GM18519 (cell line): Measurements from ENCODE around the gene MEGF6.

Experiments
- ATAC-seq: cut with Tn5 transposase; IDR thresholded peaks from one replicate; pipeline ENCODE4 v1.9.1; 2021; ENCODE audit warnings: mild to moderate bottlenecking, moderate library complexity; ENCODE audit not compliant: unreplicated experiment, low FRiP score

MEGF6 gene

GRCh38 chr1:3453891-3454810 is 157.2 kb downstream of the MEGF6 start, which contains the start of gene ARHGEF16:
Gene ARHGEF16 (plus strand): TSS chr1:3454665. CDS start chr1:3463085, 8,420 bp downstream.
- ATAC-seq = no peak

GRCh38 chr1:3453203-3453761 is 158.0 kb downstream of the MEGF6 start:
- no peak for ATAC-seq

- no peak for ATAC-seq
Observed at GRCh38 chr1:3452866-3453175, 158.5 kb downstream of the MEGF6 start.

GRCh38 chr1:3451994-3452865 is 159.1 kb downstream of the MEGF6 start:
- no peak for ATAC-seq

GRCh38 chr1:3450983-3451382 is 160.3 kb downstream of the MEGF6 start:
- ATAC-seq = no peak

GRCh38 chr1:3450202-3450863 is 161.0 kb downstream of the MEGF6 start:
- ATAC-seq = no peak

- no peak for ATAC-seq
Observed at GRCh38 chr1:3444736-3445135, 166.6 kb downstream of the MEGF6 start.

- ATAC-seq = no peak
Observed at GRCh38 chr1:3444298-3444697, 167.0 kb downstream of the MEGF6 start.

- no peak for ATAC-seq
Observed at GRCh38 chr1:3443807-3444206, 167.5 kb downstream of the MEGF6 start.

- ATAC-seq = no peak
Observed at GRCh38 chr1:3442901-3443300, 168.4 kb downstream of the MEGF6 start.

GRCh38 chr1:3442331-3442730 is 169.0 kb downstream of the MEGF6 start:
- ATAC-seq = no peak

GRCh38 chr1:3441880-3442279 is 169.4 kb downstream of the MEGF6 start:
- ATAC-seq = no peak

GRCh38 chr1:3441410-3441847 is 169.9 kb downstream of the MEGF6 start:
- no peak for ATAC-seq

GRCh38 chr1:3440711-3441409 is 170.4 kb downstream of the MEGF6 start:
- no peak for ATAC-seq

- no peak for ATAC-seq
Observed at GRCh38 chr1:3440300-3440681, 171.0 kb downstream of the MEGF6 start.
